ENCODE results near the gene KMT2E. TPM values are rescaled to one million over a fixed set of nuclear protein-coding genes. Genes with fewer than 3 reads are reported as not detected.

The KMT2E gene
- total RNA-seq = 27.5 and 39.8 TPM in 2 replicates

GRCh38 chr7:105013816-105014692, at the start of gene KMT2E:
Gene KMT2E (plus strand): TSS chr7:105014205. CDS start chr7:105040953, 26,748 bp downstream.

